Measurements from ENCODE around the gene JOSD1. TPM values are rescaled to one million over a fixed set of nuclear protein-coding genes. Genes with fewer than 3 reads are reported as not detected.

JOSD1 gene
- total RNA-seq, 6 experiments from 2014 or later: 13.0 to 32.2 (median 21.7) TPM

DNA sequence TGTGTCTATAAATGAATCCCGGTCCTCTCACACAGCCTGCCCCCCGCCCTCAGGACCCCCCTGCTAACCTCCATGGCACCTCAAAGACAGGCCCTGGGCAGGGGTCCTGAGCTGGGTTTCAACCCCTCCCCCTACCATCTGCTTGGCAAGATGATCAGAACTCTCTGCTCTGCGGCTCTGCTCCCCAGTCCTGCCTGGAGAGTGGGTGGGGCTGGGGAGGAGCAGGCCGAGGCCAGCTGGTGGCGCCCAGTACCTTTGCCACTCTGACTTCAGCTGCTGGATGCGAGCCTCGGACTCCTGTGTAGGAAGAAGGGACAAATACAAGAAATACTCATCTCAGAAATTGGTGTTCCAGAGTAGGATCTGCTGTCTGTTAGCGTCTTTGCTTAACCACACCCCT lies 40.0 kb upstream of the JOSD1 start:
- Histone ChIP-seq H3K36me3 (peaks cover 3 to 97% (median 73%) of the 10 kb centered on the region in 4 donors), H3K27me3 (no peaks in the 10 kb centered on the region), H3K9me3 (no peaks in the 10 kb centered on the region), H3K27ac (no peak overlapping the region), H3K4me3 (no peak overlapping the region), H3K4me1 (peaks cover 0 to 22% (median 5%) of the 10 kb centered on the region in 4 donors)
- 86% methylated on average over 1 of the region's 8 CpGs for WGBS (ENCODE audit: insufficient coverage, low coverage, low lambda C conversion rate, missing lambda C conversion rate)
- DNase-seq: peak in 1 of 3 donors; percentile 23
- TF ChIP-seq, protein P1, sequence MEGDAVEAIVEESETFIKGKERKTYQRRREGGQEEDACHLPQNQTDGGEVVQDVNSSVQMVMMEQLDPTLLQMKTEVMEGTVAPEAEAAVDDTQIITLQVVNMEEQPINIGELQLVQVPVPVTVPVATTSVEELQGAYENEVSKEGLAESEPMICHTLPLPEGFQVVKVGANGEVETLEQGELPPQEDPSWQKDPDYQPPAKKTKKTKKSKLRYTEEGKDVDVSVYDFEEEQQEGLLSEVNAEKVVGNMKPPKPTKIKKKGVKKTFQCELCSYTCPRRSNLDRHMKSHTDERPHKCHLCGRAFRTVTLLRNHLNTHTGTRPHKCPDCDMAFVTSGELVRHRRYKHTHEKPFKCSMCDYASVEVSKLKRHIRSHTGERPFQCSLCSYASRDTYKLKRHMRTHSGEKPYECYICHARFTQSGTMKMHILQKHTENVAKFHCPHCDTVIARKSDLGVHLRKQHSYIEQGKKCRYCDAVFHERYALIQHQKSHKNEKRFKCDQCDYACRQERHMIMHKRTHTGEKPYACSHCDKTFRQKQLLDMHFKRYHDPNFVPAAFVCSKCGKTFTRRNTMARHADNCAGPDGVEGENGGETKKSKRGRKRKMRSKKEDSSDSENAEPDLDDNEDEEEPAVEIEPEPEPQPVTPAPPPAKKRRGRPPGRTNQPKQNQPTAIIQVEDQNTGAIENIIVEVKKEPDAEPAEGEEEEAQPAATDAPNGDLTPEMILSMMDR (IDR thresholded peaks at IDR 0.05): no peak
- TF ChIP-seq POLR2A (IDR thresholded peaks at IDR 0.05): no peak
- intact Hi-C loops (cut with DNase I): no loop called here
- no peak for ATAC-seq

DNA sequence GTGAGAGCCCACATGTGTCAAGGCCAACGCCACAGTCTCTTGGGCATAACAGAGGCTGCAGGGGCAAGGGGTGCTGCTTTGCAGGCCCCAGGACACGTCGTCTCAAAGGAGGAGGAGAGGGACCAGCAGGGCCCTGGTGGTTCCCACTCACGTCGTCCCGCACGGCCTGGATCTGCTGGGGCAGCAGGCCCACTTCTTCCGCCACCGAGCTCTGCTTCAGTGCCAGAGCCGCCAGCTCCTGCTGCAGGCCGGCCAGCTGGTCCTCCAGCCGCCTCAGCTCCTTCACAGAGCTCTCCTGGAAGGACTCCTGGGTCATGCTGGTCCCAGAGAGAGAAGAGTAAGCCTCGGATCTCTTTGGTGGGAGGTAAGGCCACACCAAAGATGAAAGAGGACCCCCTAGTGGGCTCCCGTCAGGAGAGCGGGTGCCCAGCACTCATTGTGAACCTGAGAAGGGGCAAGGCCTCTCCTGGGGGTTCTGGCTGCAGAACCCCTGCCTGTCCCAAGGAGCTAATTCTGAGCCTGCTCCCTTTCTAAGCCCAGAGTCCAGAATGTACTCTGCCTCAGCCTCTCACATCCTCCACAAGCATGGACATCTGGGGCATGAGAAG lies 39.5 kb upstream of the JOSD1 start:
- Histone ChIP-seq H3K27me3 (no peaks in the 10 kb centered on the region), H3K4me1 (peaks cover 0 to 22% (median 8%) of the 10 kb centered on the region in 4 donors), H3K27ac (no peak overlapping the region), H3K36me3 (peaks cover 3 to 96% (median 74%) of the 10 kb centered on the region in 4 donors), H3K9me3 (no peaks in the 10 kb centered on the region), H3K4me3 (no peak overlapping the region)
- TF ChIP-seq POLR2A (IDR thresholded peaks at IDR 0.05): no peak
- TF ChIP-seq, protein P1 (IDR thresholded peaks at IDR 0.05): no peak
- no CpG with 5 or more reads among the region's 15 CpGs for WGBS (ENCODE audit: insufficient coverage, low coverage, low lambda C conversion rate, missing lambda C conversion rate)
- no peak for ATAC-seq
- intact Hi-C loops (cut with DNase I): no loop called here
- DNase-seq: peak in 1 of 3 donors; percentile 50

DNA sequence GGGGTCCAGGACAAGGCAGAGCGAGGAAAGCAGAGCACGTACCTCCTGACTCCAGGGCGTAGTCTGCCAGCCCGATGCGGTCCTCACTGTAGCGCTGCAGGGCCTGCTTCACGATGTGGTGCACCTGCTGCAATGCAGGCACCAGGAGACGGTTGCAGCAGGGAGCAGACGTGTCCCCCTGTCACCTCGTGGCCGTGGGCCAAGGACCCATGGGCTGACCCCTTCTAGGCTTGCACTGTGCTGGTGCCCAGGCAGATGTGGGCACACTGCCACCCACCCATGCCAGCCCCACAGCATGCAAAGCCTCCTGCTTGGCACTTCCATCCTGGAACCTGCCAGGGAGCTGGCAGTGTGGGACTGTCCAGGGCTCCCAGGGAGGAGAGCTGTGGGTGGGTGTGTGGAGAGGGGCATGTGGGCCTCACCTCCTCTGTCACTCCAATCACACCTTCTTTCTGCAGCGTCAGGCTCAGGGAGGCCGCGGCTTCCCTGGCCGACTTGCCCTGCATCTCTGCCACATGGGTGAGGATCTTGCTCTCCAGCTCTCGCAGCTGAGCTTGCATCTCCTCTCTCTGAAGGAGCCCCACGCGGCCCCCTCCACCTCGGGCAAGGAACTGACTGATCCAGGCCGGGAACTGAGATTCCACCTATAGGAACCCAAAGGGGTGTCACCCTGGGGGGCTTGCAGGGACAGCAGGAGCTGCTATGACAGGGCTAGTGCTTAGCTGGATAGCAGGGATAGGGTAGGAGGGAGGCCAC lies 38.7 kb upstream of the JOSD1 start:
- WGBS (ENCODE audit: insufficient coverage, low coverage, low lambda C conversion rate, missing lambda C conversion rate): no CpG with 5 or more reads among the region's 20 CpGs
- DNase-seq: peak in 2 of 3 donors; percentile 58 to 72

GRCh38 chr22:38738475-38739070 lies 37.8 kb upstream of the JOSD1 start:
- Histone ChIP-seq H3K36me3 (peaks cover 3 to 85% (median 66%) of the 10 kb centered on the region in 4 donors), H3K27ac (no peak overlapping the region), H3K9me3 (no peaks in the 10 kb centered on the region), H3K4me1 (peaks cover 0 to 31% (median 16%) of the 10 kb centered on the region in 4 donors), H3K4me3 (no peak overlapping the region), H3K27me3 (no peaks in the 10 kb centered on the region)
- ATAC-seq (no peak), DNase-seq (peak in 1 of 3 donors; percentile 47)
- TF ChIP-seq POLR2A (IDR thresholded peaks at IDR 0.05): no peak
- TF ChIP-seq, protein P1 (IDR thresholded peaks at IDR 0.05): no peak
- intact Hi-C loops (cut with DNase I): no loop called here
- WGBS (ENCODE audit: insufficient coverage, low coverage, low lambda C conversion rate, missing lambda C conversion rate): 100% methylated on average over 1 of the region's 18 CpGs

More for the DNA sequence above, 38.7 kb upstream of the JOSD1 start:
- intact Hi-C loops (cut with DNase I): no loop called here
- Histone ChIP-seq H3K4me3 (no peak overlapping the region), H3K27ac (no peak overlapping the region), H3K4me1 (peaks cover 0 to 24% (median 12%) of the 10 kb centered on the region in 4 donors), H3K27me3 (no peaks in the 10 kb centered on the region), H3K9me3 (no peaks in the 10 kb centered on the region), H3K36me3 (peaks cover 3 to 94% (median 72%) of the 10 kb centered on the region in 4 donors)
- ATAC-seq: peak in 1 of 4 donors; percentile 1
- TF ChIP-seq, protein P1 (IDR thresholded peaks at IDR 0.05): no peak
- no peak for TF ChIP-seq POLR2A (IDR thresholded peaks at IDR 0.05)
